ENCODE measurements around the gene TAS2R8. TPM values are rescaled to one million over a fixed set of nuclear protein-coding genes. Genes with fewer than 3 reads are reported as not detected.
"Not testable (repeated sequence)": the region's sequence is repeated elsewhere in the genome, so short reads cannot be mapped to it uniquely, and the experiment has no call there.

The TAS2R8 gene, protein sequence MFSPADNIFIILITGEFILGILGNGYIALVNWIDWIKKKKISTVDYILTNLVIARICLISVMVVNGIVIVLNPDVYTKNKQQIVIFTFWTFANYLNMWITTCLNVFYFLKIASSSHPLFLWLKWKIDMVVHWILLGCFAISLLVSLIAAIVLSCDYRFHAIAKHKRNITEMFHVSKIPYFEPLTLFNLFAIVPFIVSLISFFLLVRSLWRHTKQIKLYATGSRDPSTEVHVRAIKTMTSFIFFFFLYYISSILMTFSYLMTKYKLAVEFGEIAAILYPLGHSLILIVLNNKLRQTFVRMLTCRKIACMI
- total RNA-seq, result 0.21 TPM in 1 of 2 replicates, not detected in the other
- not detected for polyA plus RNA-seq (2012)

GRCh38 chr12:10807186-10807585 is at the start of gene TAS2R8:
TAS2R8 (minus strand) TSS chr12:10807286; CDS start chr12:10806980, 306 bp downstream.
- DNase-seq (ENCODE audit: low read depth), result no peak

DNA sequence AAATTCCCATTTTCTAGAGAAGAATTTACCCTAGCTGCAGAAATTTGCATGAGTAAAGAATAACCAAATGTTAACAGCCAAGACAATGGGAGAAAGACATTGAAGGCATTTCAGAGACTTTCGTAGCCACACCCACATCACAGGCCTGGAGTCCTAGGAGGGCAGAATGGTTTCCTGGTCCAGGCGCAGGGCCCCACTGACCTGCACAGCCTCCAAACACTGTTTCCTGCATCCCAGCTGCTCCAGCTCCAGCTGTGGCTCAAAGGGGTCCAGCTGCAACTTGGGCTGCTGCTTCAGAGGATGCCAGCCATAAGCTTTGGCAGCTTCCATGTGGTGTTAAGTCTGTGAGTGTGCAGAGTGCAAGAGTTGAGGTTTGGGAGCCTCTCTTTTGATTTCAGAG is 48.7 kb upstream of the TAS2R8 start:
- no peak for DNase-seq (ENCODE audit: low read depth)

DNA sequence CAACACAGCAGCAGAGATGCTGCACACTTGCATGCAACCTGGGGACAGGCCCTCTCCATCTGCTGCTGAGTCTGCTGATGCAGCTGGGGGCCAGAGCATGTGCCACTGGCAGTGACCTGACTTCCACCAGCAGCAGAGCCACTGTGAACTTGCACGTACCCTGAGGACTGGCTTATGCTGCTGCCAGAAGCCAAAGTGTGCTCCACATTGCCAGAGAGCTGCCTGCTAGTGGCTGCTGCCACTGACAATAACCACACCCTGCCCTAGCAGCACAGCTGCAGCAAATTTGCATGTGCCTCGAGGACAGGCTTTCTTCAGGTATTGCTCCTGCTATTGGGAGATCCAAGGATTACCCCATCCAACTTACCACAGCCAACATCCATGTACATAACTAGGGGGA is 46.7 kb upstream of the TAS2R8 start:
- DNase-seq (ENCODE audit: low read depth), result peak; percentile 9

GRCh38 chr12:10851243-10851858 is 44.3 kb upstream of the TAS2R8 start:
- peak; percentile 17 for DNase-seq (ENCODE audit: low read depth)

DNA sequence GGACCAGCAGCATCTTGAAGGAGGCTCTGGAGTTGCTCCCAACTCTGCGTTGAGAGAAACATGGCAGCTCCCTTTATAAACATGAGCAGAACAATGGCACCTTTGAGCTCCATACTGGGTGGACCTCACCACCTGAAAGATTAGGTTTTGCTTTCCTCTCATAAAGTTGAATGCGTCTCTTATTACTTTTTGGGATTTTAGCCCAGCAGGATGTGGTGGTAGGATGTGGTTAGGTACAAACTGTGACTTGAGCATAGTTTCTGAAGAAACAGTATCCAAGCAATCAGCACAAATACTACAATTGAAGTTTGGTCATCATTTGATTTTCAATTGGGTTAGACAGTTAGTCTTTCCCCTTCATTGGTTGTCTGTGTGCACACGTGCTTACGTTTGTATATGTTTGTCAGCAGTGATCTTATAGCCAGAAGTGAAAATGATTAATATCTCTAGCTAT is 42.4 kb upstream of the TAS2R8 start, which contains the start of gene PRR4:
Gene PRR4 (minus strand): TSS at position 51 of the 454 bp plus-strand sequence. CDS start 38 bp downstream, at position 13.
- DNase-seq (ENCODE audit: low read depth), result peak; percentile 17

GRCh38 chr12:10847744-10848143 is 40.7 kb upstream of the TAS2R8 start:
- DNase-seq (ENCODE audit: low read depth), result peak; percentile 88

DNA sequence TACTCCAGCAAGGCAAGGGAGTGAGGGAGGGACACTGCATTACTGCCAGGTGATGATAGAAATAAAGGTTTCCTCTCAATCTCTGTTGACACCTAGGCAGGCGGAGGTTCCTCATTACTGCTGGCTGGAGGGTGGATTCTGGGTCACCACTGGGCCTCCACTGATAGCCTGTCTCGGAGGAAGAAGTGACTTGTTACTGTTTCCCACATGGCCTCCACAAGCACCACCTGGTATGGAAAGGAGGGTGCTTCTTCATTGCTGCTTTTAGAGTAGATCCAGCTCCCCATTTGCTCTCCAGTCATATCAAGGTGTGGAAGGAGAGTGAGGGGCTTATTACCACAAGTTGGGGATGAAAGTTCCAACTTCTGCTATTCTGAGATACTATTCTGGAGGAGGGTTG is 35.8 kb upstream of the TAS2R8 start:
- DNase-seq (ENCODE audit: low read depth), result no peak

- no peak for DNase-seq (ENCODE audit: low read depth)
These were observed 31.4 kb upstream of the TAS2R8 start for GRCh38 chr12:10838461-10838860.

GRCh38 chr12:10829994-10830393 is 22.9 kb upstream of the TAS2R8 start:
- DNase-seq (ENCODE audit: low read depth), result no peak

DNA sequence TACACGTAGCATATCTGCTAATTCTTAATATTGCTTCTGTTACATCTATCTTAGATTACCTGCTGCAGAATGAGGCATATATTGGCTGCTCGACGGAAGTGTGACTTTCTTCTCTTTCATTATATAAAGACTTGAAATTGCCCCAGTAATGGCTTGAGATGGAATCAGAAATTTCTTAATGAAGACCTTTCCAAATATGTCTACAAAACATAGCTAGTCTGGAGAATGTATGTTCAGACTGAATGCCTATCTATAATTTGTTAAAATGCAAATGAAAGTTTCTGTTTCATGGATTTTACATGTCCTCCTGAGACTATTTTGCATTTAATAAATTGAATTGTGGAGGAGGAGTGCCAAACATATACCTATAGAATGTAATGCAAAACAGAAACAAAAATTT is 19.2 kb upstream of the TAS2R8 start, which contains the start of gene TAS2R10:
Gene TAS2R10 (minus strand): TSS at position 101 of the 400 bp plus-strand sequence. CDS start 89 bp downstream, at position 12.
- no peak for DNase-seq (ENCODE audit: low read depth)

- no peak for DNase-seq (ENCODE audit: low read depth)
These were observed 17.9 kb upstream of the TAS2R8 start for GRCh38 chr12:10824957-10825356.

DNA sequence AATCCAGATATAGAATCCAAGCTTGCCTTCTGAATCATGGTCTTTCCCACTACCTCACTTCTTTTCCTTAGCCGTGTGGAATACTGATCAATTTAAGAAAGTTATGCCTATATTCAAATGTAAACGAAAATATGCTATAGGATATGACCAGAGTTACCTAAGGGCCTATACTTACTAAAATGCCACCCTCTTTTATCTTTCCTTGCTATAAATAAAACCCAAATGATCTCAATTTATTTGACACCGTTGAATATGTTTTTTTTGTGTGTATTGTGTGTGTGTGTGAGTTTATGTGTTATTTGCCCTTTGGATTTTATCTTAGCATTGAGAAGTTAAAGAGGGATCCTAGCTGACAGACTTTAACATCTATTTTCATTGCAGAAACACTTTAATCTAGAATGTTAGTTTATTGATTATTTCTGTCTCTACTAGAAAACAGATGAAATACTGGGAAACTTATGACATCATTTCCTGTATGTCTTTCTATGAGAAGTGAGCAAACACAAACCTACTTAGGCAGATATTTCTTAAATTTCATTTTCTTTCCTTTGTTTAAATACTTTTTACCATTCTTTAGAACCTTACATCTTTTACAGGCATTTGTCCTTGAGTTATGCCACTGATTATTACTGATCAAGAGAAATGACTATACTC is 4.9 kb upstream of the TAS2R8 start:
- DNase-seq (ENCODE audit: low read depth), result no peak

- no peak for DNase-seq (ENCODE audit: low read depth)
These were observed 3.0 kb upstream of the TAS2R8 start, which contains the start of gene TAS2R9 for GRCh38 chr12:10810068-10810467. TAS2R9 (minus strand) TSS chr12:10810168; CDS start chr12:10810075, 93 bp downstream.

- no peak for DNase-seq (ENCODE audit: low read depth)
These were observed 4.5 kb downstream of the TAS2R8 start, which contains the start of gene TAS2R7 for GRCh38 chr12:10802587-10802986. TAS2R7 (minus strand) TSS chr12:10802627; CDS start chr12:10802570, 57 bp downstream.

GRCh38 chr12:10801741-10802140 is 5.3 kb downstream of the TAS2R8 start:
- no peak for DNase-seq (ENCODE audit: low read depth)

GRCh38 chr12:10794222-10794621 is 12.9 kb downstream of the TAS2R8 start:
- no peak for DNase-seq (ENCODE audit: low read depth)

- not testable (repeated sequence) for DNase-seq (ENCODE audit: low read depth)
These were observed 15.3 kb downstream of the TAS2R8 start for GRCh38 chr12:10791769-10792168.

- no peak for DNase-seq (ENCODE audit: low read depth)
These were observed 23.8 kb downstream of the TAS2R8 start for GRCh38 chr12:10783252-10783651.

DNA sequence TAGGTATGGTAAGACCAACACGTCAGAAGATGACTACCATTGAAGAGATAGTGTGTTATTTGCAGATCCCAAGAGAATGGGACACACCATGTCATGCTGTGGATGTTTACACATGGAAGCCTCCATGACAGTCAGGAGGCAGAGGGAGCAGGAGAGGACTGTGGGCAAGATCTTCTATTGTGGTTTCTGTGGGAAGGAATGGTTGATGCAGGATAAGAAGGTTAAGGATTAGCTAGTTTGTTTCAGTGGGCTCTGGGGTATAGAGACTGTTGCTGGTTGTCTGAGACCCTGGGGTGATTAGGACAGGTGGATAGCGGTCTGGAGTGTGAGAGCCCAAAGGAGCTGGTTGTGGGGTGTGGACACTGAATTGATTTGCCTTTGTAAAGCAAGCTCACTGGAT is 28.0 kb downstream of the TAS2R8 start:
- DNase-seq (ENCODE audit: low read depth), result peak; percentile 12

DNA sequence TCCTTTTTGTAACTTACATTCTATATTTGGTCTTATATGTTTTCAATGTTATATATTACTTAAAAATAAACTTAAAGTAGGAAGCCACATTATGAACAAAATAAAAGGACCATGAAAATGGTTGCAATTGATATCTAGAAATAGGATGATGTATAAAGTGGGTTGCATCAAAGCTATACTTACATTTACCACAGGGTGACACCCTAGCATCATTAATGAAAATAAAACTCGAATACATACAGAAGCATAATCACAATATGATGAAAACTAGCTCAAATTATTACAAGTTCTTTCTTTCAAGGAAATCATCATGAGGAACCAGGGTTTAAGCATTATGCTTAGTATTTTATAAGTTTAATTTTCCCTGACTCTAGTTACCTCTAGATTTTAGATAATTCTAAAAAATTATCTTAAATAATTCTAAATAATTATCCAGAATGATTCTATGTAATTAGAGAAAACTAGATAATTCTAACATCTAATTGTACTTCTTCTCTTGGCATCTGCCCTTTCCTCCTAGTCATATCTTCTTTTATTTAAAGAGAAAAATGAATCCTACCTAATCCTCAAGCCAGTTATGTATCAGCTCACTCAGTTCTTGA is 35.9 kb downstream of the TAS2R8 start:
- peak; percentile 70 for DNase-seq (ENCODE audit: low read depth)

DNA sequence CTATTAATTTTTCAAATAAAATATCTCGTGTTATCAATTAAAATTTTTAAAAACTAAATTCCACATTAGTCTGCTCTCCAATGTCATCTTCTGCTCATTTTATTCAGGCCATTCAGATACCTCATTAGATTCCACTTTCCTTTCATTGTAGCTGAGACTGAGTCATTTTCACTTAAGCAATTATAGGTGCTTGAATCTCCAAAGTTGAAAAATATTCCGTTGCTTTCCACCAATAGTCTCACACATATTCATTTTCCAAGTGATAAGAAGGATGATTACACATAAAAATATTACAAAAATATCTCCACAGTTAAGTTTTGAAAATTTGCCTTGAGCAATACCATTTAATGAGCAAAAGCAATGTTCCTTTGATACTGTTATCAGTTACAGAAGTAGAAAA is 47.4 kb downstream of the TAS2R8 start:
- no peak for DNase-seq (ENCODE audit: low read depth)

All from myocyte (in vitro differentiated cells).